Ovary (tissue), 3 donors: ENCODE data around the gene ADAMTS6.

Source experiments
- CTCF ChIP-seq, 3 donors: fragments of 450-650 bp in 2 of 3; fragments of 200-600 bp in 1 of 3; IDR thresholded peaks; one replicate each; pipeline versions ENCODE4 v1.5.1 to v1.8.0; 2016 to 2022; ENCODE audit warnings: antibody characterized with exemption in 3 of 3, mild to moderate bottlenecking in 1 of 3
- POLR2A ChIP-seq: fragments of 450-650 bp; IDR thresholded peaks from one replicate; pipeline ENCODE4 v1.6.1; 2017; ENCODE audit warnings: antibody characterized with exemption, mild to moderate bottlenecking, moderate library complexity
- donor health status: DM: no; HTN: no; CAD: no.

GRCh38 chr5:65459995-65460394 is 21.7 kb downstream of the ADAMTS6 start:
- TF ChIP-seq CTCF (IDR thresholded peaks at IDR 0.05) = no peak
- no peak for TF ChIP-seq POLR2A
